A549 treated with DMSO at 1 μM for 4 hours (cell line): ENCODE measurements around the gene RGMA. TPM values are rescaled to one million over a fixed set of nuclear protein-coding genes. Genes with fewer than 3 reads are reported as not detected.

ENCODE experiments used
- total RNA-seq: library from RNA; stranded (reverse); fragments of 200-300 nt; extraction: Qiagen RNA extraction; gene quantifications from 5 replicates; pipeline ENCODE4 v1.2.3, GENCODE V29; 2022; ENCODE audit warnings: low read depth

RGMA gene
- total RNA-seq, result 0.10 to 0.46 TPM (median 0.28 TPM) in 4 of 5 replicates, not detected in the other

GRCh38 chr15:93088981-93089726 lies at the start of gene RGMA:
Gene RGMA (minus strand): TSS chr15:93089211. CDS start chr15:93088932, 279 bp downstream.

Other genes starting within 250 kb of the RGMA start
- gene CHD2, start 188.9 kb downstream of the RGMA start, total RNA-seq, result 27.1 to 35.5 TPM (median 31.3 TPM) in 5 replicates